GOT3 (cell line): Measurements from ENCODE around the gene IQCM.

Source experiments
- DNase-seq: peaks from one replicate; lab custom pipeline; 2025; ENCODE audit warnings: mixed read lengths; lab: John Stamatoyannopoulos, UW

Gene IQCM

GRCh38 chr4:149815743-149816142, at the start of gene IQCM:
Gene IQCM, minus strand, starts transcription at chr4:149815843. Its CDS starts 73,152 bp downstream, at chr4:149742691.
- DNase-seq = no peak

- no peak for DNase-seq
Observed at GRCh38 chr4:149857446-149857845, 41.8 kb upstream of the IQCM start.

- DNase-seq = no peak
Observed at GRCh38 chr4:149845743-149846142, 30.1 kb upstream of the IQCM start.

GRCh38 chr4:149841686-149842085, 26.0 kb upstream of the IQCM start:
- no peak for DNase-seq

- DNase-seq = no peak
Observed at GRCh38 chr4:149838036-149838435, 22.4 kb upstream of the IQCM start.

- DNase-seq = no peak
Observed at GRCh38 chr4:149836546-149836945, 20.9 kb upstream of the IQCM start.

GRCh38 chr4:149835280-149835679, 19.6 kb upstream of the IQCM start:
- DNase-seq = no peak

- DNase-seq = no peak
Observed at GRCh38 chr4:149831656-149832208, 16.1 kb upstream of the IQCM start.

- no peak for DNase-seq
Observed at GRCh38 chr4:149830823-149831222, 15.2 kb upstream of the IQCM start.

- no peak for DNase-seq
Observed at GRCh38 chr4:149825336-149825735, 9.7 kb upstream of the IQCM start.

- DNase-seq = no peak
Observed at GRCh38 chr4:149823769-149824221, 8.2 kb upstream of the IQCM start.

GRCh38 chr4:149801416-149801815, 14.2 kb downstream of the IQCM start:
- DNase-seq = no peak

GRCh38 chr4:149799546-149799945, 16.1 kb downstream of the IQCM start:
- no peak for DNase-seq

GRCh38 chr4:149796381-149796780, 19.3 kb downstream of the IQCM start:
- DNase-seq = no peak

GRCh38 chr4:149795256-149795655, 20.4 kb downstream of the IQCM start:
- DNase-seq = no peak

GRCh38 chr4:149794352-149794751, 21.3 kb downstream of the IQCM start:
- no peak for DNase-seq

- no peak for DNase-seq
Observed at GRCh38 chr4:149793459-149793858, 22.2 kb downstream of the IQCM start.

- DNase-seq = no peak
Observed at GRCh38 chr4:149791851-149792250, 23.8 kb downstream of the IQCM start.

GRCh38 chr4:149790172-149790907, 25.3 kb downstream of the IQCM start:
- no peak for DNase-seq

- DNase-seq = no peak
Observed at GRCh38 chr4:149788300-149788699, 27.3 kb downstream of the IQCM start.

GRCh38 chr4:149785696-149786431, 29.8 kb downstream of the IQCM start:
- DNase-seq = no peak

GRCh38 chr4:149784018-149784417, 31.6 kb downstream of the IQCM start:
- no peak for DNase-seq

GRCh38 chr4:149781150-149781549, 34.5 kb downstream of the IQCM start:
- no peak for DNase-seq
